ENCODE results near the gene IVD. TPM values are rescaled to one million over a fixed set of nuclear protein-coding genes. Genes with fewer than 3 reads are reported as not detected.
A peak's percentile ranks its signal among the peaks of the same experiment; 100 is the strongest.

IVD gene
- total and polyA plus RNA-seq, 2 of the 8 experiments (the other 6 are each of a cell fraction or from before 2014, with no cell fraction given), result 55.2 to 78.8 TPM

GRCh38 chr15:40418126-40418525, 12.5 kb downstream of the IVD start:
- no peak overlapping the region for H3K4me3 ChIP-seq (ENCODE audit: extremely low read depth in 1 of 4, insufficient read depth in 2 of 4, low read depth in 3 of 4, low read length in 4 of 4)
- H4K8ac ChIP-seq (ENCODE audit: extremely low read depth, insufficient read depth, low read length), result no peak overlapping the region
- H2BK12ac ChIP-seq (ENCODE audit: low read depth, low read length), result no peak overlapping the region
- H3K23ac ChIP-seq (ENCODE audit: insufficient read length), result no peak overlapping the region
- FAIRE-seq (no peak), DNase-seq (ENCODE audit: low read depth in 1 of 2, low spot score in 2 of 2) (no peak)
- H3K79me1 ChIP-seq (ENCODE audit: low read depth, low read length), result no peaks in the 10 kb centered on the region
- POLR2A ChIA-PET (ENCODE audit: partially characterized antibody), result interaction anchor here (1.0 to 8.8 kb wide), 8 partner anchors 9 to 55 kb away, joined by 3 to 77 read pairs (median 3); partner anchors contain the start of genes IVD and KNSTRN
- no peak overlapping the region for H2AFZ ChIP-seq (ENCODE audit: low read length)
- H3K4me1 ChIP-seq (replicated peaks in 1 of 4; ENCODE audit: control insufficient read depth in 3 of 4, insufficient read depth in 4 of 4, low read length in 3 of 4), result peaks cover 0 to 6% (median 3%) of the 10 kb centered on the region in 4 experiments; a peak in 4 of 7 replicates
- H3K56ac ChIP-seq (replicated peaks; ENCODE audit: insufficient read length, low read depth, low read length), result no peak overlapping the region
- no peak overlapping the region for H2BK20ac ChIP-seq (ENCODE audit: low read length)
- H3K27me3 ChIP-seq (replicated peaks in 1 of 4; ENCODE audit: control insufficient read depth in 3 of 4, extremely low read depth in 1 of 4, insufficient read depth in 3 of 4, low read length in 3 of 4), result peaks cover 0 to 2% (median 0%) of the 10 kb centered on the region in 4 experiments; a peak in 1 of 7 replicates
- H3K9me3 ChIP-seq (ENCODE audit: insufficient read depth in 2 of 2, low read depth in 1 of 2, low read length in 1 of 2), result no peaks in the 10 kb centered on the region
- H3K14ac ChIP-seq (ENCODE audit: insufficient read length), result no peak overlapping the region
- CTCF ChIA-PET (ENCODE audit: partially characterized antibody), result interaction anchor here (1.0 to 16.2 kb wide), 6 partner anchors 22 to 78 kb away, joined by 3 to 184 read pairs (median 4); partner anchors contain the start of gene CCDC9B
- TF ChIP-seq JUND (IDR thresholded peaks at IDR 0.05; ENCODE audit: low read length), result no peak
- no peak for TF ChIP-seq SP1 (IDR thresholded peaks at IDR 0.05; ENCODE audit: low read depth, low read length)
- TF ChIP-seq, protein P1, sequence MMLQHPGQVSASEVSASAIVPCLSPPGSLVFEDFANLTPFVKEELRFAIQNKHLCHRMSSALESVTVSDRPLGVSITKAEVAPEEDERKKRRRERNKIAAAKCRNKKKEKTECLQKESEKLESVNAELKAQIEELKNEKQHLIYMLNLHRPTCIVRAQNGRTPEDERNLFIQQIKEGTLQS (IDR thresholded peaks at IDR 0.05; ENCODE audit: insufficient read depth, low read depth, low read length), result no peak
- TF ChIP-seq NRF1 (IDR thresholded peaks at IDR 0.05; ENCODE audit: low read depth, low read length), result no peak
- TF ChIP-seq CTCF (IDR thresholded peaks at IDR 0.05; ENCODE audit: control extremely low read depth in 1 of 3, insufficient read depth in 1 of 3, low read depth in 1 of 3, low read length in 3 of 3), result peak in 1 of 3 experiments; percentile 10; a peak in 1 of 4 replicates
- TF ChIP-seq YY1 (IDR thresholded peaks at IDR 0.05; ENCODE audit: low read depth, low read length), result no peak
- TF ChIP-seq CTBP2 (IDR thresholded peaks at IDR 0.05; ENCODE audit: borderline replicate concordance, insufficient read depth, insufficient read length, low read length), result no peak
- TF ChIP-seq SAP30 (IDR thresholded peaks at IDR 0.05; ENCODE audit: insufficient read depth, insufficient replicate concordance, low read length), result no peak
- 91% methylated on average over 10 of the region's 10 CpGs; no CpG with 5 or more reads in 1 of the 2 experiments for WGBS, 2 experiments (ENCODE audit: extremely low coverage in 1 of 2, insufficient coverage in 1 of 2, insufficient read length in 1 of 2, insufficient replicate concordance in 2 of 2, low coverage in 1 of 2, low lambda C conversion rate in 2 of 2, missing lambda C conversion rate in 1 of 2)
- no peaks in the 10 kb centered on the region for H3K79me2 ChIP-seq (ENCODE audit: control insufficient read depth in 1 of 2, insufficient read depth in 2 of 2, low read length in 2 of 2)
- H2BK5ac ChIP-seq (ENCODE audit: low read depth, low read length), result no peak overlapping the region
- no peak overlapping the region for H3K27ac ChIP-seq (ENCODE audit: low read depth, low read length)
- peaks cover 22 to 49% (median 33%) of the 10 kb centered on the region in 4 experiments for H3K36me3 ChIP-seq (ENCODE audit: control insufficient read depth in 2 of 4, insufficient read depth in 4 of 4, low read length in 3 of 4)
- H3K23me2 ChIP-seq (ENCODE audit: low read depth, low read length), result no peaks in the 10 kb centered on the region
- peaks cover 0 to 8% of the 10 kb centered on the region in 2 experiments for H4K20me1 ChIP-seq (replicated peaks in 1 of 2; ENCODE audit: control insufficient read depth in 1 of 2, insufficient read depth in 2 of 2, low read length in 2 of 2)
- no peak overlapping the region for H3K9ac ChIP-seq (replicated peaks in 1 of 4; ENCODE audit: extremely low read depth in 1 of 4, low read depth in 3 of 4, low read length in 3 of 4)
- no peak overlapping the region for H4K91ac ChIP-seq (replicated peaks; ENCODE audit: insufficient read length, low read length)
- H3K4me2 ChIP-seq (ENCODE audit: insufficient read depth in 1 of 2, low read depth in 2 of 2, low read length in 2 of 2), result no peak overlapping the region
- no peak overlapping the region for H2BK120ac ChIP-seq (replicated peaks; ENCODE audit: low read depth, low read length)
- no peak overlapping the region for H2BK15ac ChIP-seq (ENCODE audit: low read length)
- H4K5ac ChIP-seq (ENCODE audit: insufficient read length, low read depth, low read length), result no peak overlapping the region
- no peak overlapping the region for H2AK5ac ChIP-seq (ENCODE audit: low read depth, low read length)
- H3K4ac ChIP-seq (replicated peaks; ENCODE audit: insufficient read length, low read depth, low read length), result no peak overlapping the region
- no peak overlapping the region for H3K18ac ChIP-seq (ENCODE audit: extremely low read depth, low read length)
